Endothelial cell (in vitro differentiated cells): ENCODE data around the gene FCHSD2. TPM values are rescaled to one million over a fixed set of nuclear protein-coding genes. Genes with fewer than 3 reads are reported as not detected.

ENCODE experiments used
- DNase-seq: peaks from one replicate; pipeline ENCODE4 v3.0.0; 2021; ENCODE audit warnings: low spot score
- H3K27ac Mint-ChIP-seq: one replicate; pipeline ENCODE4 v1.8.0; 2021; ENCODE audit warnings: mixed read lengths, inconsistent platforms; ENCODE audit not compliant: unreplicated experiment
- H3K27me3 Mint-ChIP-seq: one replicate; pipeline ENCODE4 v1.8.0; 2021; ENCODE audit warnings: mild to moderate bottlenecking, moderate library complexity, mixed read lengths, inconsistent platforms; ENCODE audit not compliant: unreplicated experiment
- H3K36me3 Mint-ChIP-seq: one replicate; pipeline ENCODE4 v1.8.0; 2021; ENCODE audit warnings: mild to moderate bottlenecking, low read depth, mixed read lengths, inconsistent platforms; ENCODE audit not compliant: unreplicated experiment
- H3K4me1 Mint-ChIP-seq: one replicate; pipeline ENCODE4 v1.8.0; 2021; ENCODE audit warnings: mild to moderate bottlenecking, mixed read lengths, inconsistent platforms; ENCODE audit not compliant: unreplicated experiment
- H3K4me3 Mint-ChIP-seq: one replicate; pipeline ENCODE4 v1.8.0; 2021; ENCODE audit warnings: mild to moderate bottlenecking, mixed read lengths, inconsistent platforms; ENCODE audit not compliant: unreplicated experiment
- H3K9me3 Mint-ChIP-seq: one replicate; pipeline ENCODE4 v1.8.0; 2021; ENCODE audit warnings: mixed read lengths, inconsistent platforms; ENCODE audit not compliant: unreplicated experiment
- total RNA-seq: library from RNA; stranded (reverse); fragmentation: NEBNext Ultra II Directional; extraction: Animal tissue kit (Norgen Biotek cat#: 25700); gene quantifications from one replicate; pipeline ENCODE4 v1.2.1, GENCODE V29; 2021; ENCODE audit not compliant: unreplicated experiment
- TF ChIP-seq, protein P1 (sequence below): fragments of 200-600 bp; sonication (generic); IDR thresholded peaks from one replicate; pipeline ENCODE4 v1.5.0; 2021; ENCODE audit warnings: antibody characterized with exemption; ENCODE audit not compliant: unreplicated experiment

The FCHSD2 gene
- total RNA-seq, 1 donor from 2014 or later: 45.3 TPM

DNA sequence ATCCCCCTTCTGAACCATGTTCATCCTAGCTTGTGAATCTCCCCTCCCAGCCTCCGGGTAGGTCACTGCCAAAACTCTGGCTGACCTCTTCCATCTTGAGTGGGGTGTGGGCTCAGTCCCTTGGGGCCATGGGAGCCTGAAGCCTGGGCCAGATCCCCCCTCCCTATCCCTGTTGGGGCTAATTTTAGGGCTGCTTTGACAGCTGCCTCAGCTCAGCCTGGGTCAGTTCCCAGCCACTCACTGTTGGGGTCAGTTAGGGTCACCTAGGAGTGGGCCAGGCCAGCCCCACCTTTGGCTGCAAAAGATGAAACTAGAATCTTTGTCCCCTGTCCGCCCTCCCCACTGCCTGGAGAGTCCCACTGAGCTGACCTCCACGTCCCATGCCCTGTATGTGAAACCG is 46.2 kb upstream of the FCHSD2 start:
- DNase-seq: no peak
- H3K4me1 Mint-ChIP-seq: peaks cover 7% of the 10 kb centered on the region
- H3K27me3 Mint-ChIP-seq: peaks cover 8% of the 10 kb centered on the region
- no peaks in the 10 kb centered on the region for H3K36me3 Mint-ChIP-seq
- H3K4me3 Mint-ChIP-seq: no peak overlapping the region
- TF ChIP-seq, protein P1, sequence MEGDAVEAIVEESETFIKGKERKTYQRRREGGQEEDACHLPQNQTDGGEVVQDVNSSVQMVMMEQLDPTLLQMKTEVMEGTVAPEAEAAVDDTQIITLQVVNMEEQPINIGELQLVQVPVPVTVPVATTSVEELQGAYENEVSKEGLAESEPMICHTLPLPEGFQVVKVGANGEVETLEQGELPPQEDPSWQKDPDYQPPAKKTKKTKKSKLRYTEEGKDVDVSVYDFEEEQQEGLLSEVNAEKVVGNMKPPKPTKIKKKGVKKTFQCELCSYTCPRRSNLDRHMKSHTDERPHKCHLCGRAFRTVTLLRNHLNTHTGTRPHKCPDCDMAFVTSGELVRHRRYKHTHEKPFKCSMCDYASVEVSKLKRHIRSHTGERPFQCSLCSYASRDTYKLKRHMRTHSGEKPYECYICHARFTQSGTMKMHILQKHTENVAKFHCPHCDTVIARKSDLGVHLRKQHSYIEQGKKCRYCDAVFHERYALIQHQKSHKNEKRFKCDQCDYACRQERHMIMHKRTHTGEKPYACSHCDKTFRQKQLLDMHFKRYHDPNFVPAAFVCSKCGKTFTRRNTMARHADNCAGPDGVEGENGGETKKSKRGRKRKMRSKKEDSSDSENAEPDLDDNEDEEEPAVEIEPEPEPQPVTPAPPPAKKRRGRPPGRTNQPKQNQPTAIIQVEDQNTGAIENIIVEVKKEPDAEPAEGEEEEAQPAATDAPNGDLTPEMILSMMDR: no peak
- H3K9me3 Mint-ChIP-seq: no peaks in the 10 kb centered on the region
- H3K27ac Mint-ChIP-seq: no peak overlapping the region

DNA sequence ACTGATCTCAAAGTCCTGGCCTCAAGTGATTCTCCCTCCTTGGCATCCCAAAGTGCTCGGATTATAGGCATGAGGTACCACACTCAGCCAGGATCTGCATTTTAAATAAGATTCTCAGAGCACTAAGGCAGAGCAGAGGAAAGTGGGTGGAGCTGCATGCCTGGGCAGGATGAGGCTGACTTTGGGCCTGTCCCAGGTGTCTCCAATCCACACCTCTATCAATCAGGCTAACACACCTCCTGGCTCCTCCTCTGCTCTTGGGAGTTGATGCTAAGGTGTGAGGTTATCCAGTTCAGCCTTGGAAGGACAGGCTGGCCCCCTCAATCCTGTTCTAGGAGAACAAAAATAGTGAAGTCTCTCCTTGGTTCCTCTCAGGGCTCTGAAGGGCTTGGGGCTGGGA is 45.7 kb upstream of the FCHSD2 start:
- Mint-ChIP-seq H3K27ac (no peak overlapping the region), H3K4me1 (peaks cover 7% of the 10 kb centered on the region), H3K9me3 (no peaks in the 10 kb centered on the region), H3K27me3 (peaks cover 8% of the 10 kb centered on the region), H3K4me3 (no peak overlapping the region), H3K36me3 (no peaks in the 10 kb centered on the region)
- TF ChIP-seq, protein P1: no peak
- DNase-seq: no peak

DNA sequence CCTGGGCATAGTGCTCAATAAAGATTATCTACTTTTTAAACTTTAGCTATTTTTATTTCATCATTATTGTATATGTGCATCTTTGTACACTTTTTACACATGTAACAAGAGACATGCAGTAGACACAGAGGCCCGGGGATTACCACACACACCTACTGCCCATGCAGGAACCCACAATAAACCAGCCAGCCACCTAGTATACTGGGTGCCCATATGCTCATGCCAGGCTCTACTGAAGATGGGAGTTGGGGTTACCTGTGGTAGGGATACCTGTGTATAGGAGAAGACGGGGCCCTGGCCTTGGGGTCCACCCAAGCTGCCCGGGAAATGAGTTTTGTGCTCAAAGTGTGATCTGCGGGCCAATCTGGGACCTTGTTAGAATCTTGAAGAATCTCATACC is 44.8 kb upstream of the FCHSD2 start:
- H3K27ac Mint-ChIP-seq: no peak overlapping the region
- no peak overlapping the region for H3K4me3 Mint-ChIP-seq
- H3K9me3 Mint-ChIP-seq: no peaks in the 10 kb centered on the region

DNA sequence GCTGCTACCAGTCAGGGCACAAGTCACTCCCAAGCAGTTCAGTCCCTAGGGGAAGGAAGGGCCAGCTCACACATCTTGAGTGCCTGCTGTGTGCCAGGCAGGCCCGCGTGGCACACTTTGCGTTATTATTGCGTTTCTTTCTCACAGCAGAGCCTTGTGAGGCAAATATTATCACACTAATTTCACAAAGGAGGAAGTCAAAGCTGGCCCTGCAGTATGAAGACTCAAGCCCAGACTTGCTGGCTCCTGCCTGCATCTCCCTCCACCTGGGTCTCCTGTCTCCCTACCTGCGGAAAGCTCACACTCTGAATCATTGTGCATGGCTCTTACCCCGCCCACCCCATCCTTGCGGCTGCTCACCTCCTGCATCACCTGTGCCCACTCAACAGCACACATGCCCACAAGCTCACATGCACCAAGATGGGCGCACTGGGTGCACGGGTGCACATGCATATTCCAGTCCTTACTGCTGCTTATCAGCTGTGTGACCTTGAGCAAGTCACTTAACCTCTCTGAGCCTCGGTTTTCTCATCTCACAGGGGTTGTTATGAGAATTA is 44.3 kb upstream of the FCHSD2 start:
- TF ChIP-seq, protein P1: no peak
- Mint-ChIP-seq H3K27ac (no peak overlapping the region), H3K4me3 (no peak overlapping the region), H3K27me3 (peaks cover 8% of the 10 kb centered on the region), H3K9me3 (no peaks in the 10 kb centered on the region), H3K4me1 (peaks cover 7% of the 10 kb centered on the region), H3K36me3 (no peaks in the 10 kb centered on the region)
- no peak for DNase-seq

More for the DNA sequence above, 44.8 kb upstream of the FCHSD2 start:
- Mint-ChIP-seq H3K4me1 (peaks cover 7% of the 10 kb centered on the region), H3K27me3 (peaks cover 8% of the 10 kb centered on the region), H3K36me3 (no peaks in the 10 kb centered on the region)
- TF ChIP-seq, protein P1: no peak
- DNase-seq: no peak

DNA sequence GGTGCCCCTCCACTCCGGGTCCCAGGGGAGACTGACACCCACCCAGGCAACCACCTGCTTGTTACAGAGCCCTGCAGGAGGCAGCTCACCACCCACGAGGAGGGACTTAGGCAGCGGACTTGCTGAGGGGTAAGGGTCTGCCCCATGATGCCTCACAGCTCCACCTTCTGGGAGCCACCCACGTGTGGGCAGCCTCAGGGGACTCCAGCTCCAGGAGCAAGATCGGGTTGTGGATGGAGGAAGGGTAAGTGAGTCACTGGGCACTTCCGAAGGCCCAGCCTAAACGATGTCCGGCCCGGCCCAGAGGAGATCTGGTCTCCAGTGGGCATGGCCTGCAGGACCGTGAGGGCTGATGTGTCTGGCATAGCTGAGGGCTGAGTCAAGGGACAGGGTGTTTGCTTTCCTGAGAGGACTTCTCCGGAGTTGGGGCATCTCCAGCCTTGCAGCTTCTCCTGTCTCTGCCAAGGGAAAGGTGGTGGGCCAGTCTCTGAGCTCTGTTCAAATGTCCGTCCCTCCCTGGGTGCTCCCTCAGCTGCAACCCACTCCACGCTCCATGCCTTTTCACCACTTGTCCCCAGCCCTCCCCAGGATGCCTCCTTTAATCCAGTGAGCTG is 43.7 kb upstream of the FCHSD2 start:
- TF ChIP-seq, protein P1: no peak
- DNase-seq: no peak
- Mint-ChIP-seq H3K9me3 (no peaks in the 10 kb centered on the region), H3K36me3 (no peaks in the 10 kb centered on the region), H3K4me1 (peaks cover 7% of the 10 kb centered on the region), H3K4me3 (no peak overlapping the region), H3K27me3 (peaks cover 6% of the 10 kb centered on the region), H3K27ac (no peak overlapping the region)
